ENCODE measurements around the gene PRPF38A.

Gene PRPF38A

GRCh38 chr1:52461821-52462220 is 57.4 kb downstream of the PRPF38A start:
- DNase-seq (ENCODE audit: low read depth): no peak

DNA sequence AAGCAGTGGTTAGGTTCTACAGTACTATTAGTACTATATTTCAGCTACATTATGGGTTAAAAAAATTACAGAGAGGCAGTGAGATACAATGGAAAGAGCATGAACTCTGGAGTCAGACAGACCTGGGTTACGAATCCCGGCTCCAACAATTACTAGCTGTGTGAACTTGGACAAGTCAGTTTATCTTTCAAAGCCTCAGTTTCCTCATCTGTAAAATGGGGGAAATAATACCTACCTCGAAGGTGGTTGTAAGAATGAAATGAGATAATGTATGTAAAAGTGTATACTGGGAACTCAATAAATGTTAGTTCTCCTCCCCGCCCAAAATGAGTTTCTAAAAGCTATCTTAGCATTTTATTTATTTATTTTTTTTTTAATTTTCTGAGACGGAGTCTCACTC is 59.5 kb downstream of the PRPF38A start:
- DNase-seq (ENCODE audit: low read depth): no peak

GRCh38 chr1:52469108-52469507 is 64.7 kb downstream of the PRPF38A start:
- DNase-seq (ENCODE audit: low read depth): no peak

Data from EH (cell line).